Measurements from ENCODE around the gene SERPINA4. TPM values are rescaled to one million over a fixed set of nuclear protein-coding genes. Genes with fewer than 3 reads are reported as not detected.
A peak's percentile ranks its signal among the peaks of the same experiment; 100 is the strongest.

The SERPINA4 gene
- total and polyA plus RNA-seq, 2 donors (not counting 1 experiment from before 2014, with no cell fraction given), result not detected

DNA sequence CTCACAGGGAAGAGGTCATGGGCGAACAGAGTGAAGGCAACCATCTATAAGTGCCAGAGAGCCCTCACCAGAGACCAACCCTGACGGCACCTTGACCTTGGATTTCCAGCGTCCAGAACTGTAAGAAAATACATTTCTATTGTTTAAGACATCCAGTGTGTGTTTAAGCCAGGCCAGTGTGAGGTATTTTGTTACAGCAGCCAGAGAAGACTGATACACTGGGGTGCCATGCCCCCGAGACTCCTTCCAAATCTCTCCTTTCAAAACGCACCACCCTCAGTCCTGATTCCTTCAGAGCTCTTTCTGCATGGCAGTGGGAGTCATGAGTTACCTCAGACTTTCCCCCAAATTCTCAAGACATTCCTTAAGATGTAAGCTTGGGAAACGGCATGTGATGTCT is 17.5 kb downstream of the SERPINA4 start:
- TF ChIP-seq, protein P1, sequence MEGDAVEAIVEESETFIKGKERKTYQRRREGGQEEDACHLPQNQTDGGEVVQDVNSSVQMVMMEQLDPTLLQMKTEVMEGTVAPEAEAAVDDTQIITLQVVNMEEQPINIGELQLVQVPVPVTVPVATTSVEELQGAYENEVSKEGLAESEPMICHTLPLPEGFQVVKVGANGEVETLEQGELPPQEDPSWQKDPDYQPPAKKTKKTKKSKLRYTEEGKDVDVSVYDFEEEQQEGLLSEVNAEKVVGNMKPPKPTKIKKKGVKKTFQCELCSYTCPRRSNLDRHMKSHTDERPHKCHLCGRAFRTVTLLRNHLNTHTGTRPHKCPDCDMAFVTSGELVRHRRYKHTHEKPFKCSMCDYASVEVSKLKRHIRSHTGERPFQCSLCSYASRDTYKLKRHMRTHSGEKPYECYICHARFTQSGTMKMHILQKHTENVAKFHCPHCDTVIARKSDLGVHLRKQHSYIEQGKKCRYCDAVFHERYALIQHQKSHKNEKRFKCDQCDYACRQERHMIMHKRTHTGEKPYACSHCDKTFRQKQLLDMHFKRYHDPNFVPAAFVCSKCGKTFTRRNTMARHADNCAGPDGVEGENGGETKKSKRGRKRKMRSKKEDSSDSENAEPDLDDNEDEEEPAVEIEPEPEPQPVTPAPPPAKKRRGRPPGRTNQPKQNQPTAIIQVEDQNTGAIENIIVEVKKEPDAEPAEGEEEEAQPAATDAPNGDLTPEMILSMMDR (conservative IDR thresholded peaks at IDR 0.05 in 1 of 2, IDR thresholded peaks at IDR 0.05 in 1 of 2; ENCODE audit: low read depth in 1 of 2, low read length in 2 of 2), result no peak
- no peak for TF ChIP-seq EZH2 (IDR thresholded peaks at IDR 0.05; ENCODE audit: low read length, missing control alignments)
- Histone ChIP-seq H2AFZ (ENCODE audit: low read length) (no peak overlapping the region), H3K9ac (ENCODE audit: insufficient read depth, low read length) (no peak overlapping the region), H3K79me2 (ENCODE audit: control insufficient read depth, insufficient read depth, low read length) (no peaks in the 10 kb centered on the region), H3K4me3 (replicated peaks in 1 of 4; ENCODE audit: control extremely low read depth in 1 of 4, insufficient read depth in 1 of 4, low read depth in 3 of 4, low read length in 4 of 4) (no peak overlapping the region), H3K4me2 (ENCODE audit: extremely low read depth, insufficient read depth, low read length) (no peak overlapping the region), H3K4me1 (ENCODE audit: control insufficient read depth, extremely low read depth, insufficient read depth, low read length) (no peaks in the 10 kb centered on the region), H3K27me3 (ENCODE audit: control insufficient read depth, insufficient read depth, low read length) (no peaks in the 10 kb centered on the region), H3K9me3 (ENCODE audit: control insufficient read depth, insufficient read depth, low read depth, low read length) (no peaks in the 10 kb centered on the region), H3K36me3 (ENCODE audit: control insufficient read depth, insufficient read depth, low read length) (no peaks in the 10 kb centered on the region), H3K27ac (ENCODE audit: insufficient read depth, low read length) (no peak overlapping the region), H4K20me1 (ENCODE audit: control insufficient read depth, extremely low read depth, insufficient read depth, low read length) (no peaks in the 10 kb centered on the region)
- DNase-seq (ENCODE audit: low read depth in 2 of 2), result no peak

- no peak within 1 kb of the TSS for H3K9ac ChIP-seq (ENCODE audit: insufficient read depth, low read length)
- H2AFZ ChIP-seq (ENCODE audit: low read length), result no peak within 1 kb of the TSS
- H3K36me3 ChIP-seq (ENCODE audit: control insufficient read depth, insufficient read depth, low read length), result no peaks in the 10 kb centered on the region
Measured at GRCh38 chr14:94581127-94581999, 20.1 kb downstream of the SERPINA4 start, which contains the start of gene SERPINA5. SERPINA5 (plus strand) TSS chr14:94581426; CDS start chr14:94587363, 5,937 bp downstream.

DNA sequence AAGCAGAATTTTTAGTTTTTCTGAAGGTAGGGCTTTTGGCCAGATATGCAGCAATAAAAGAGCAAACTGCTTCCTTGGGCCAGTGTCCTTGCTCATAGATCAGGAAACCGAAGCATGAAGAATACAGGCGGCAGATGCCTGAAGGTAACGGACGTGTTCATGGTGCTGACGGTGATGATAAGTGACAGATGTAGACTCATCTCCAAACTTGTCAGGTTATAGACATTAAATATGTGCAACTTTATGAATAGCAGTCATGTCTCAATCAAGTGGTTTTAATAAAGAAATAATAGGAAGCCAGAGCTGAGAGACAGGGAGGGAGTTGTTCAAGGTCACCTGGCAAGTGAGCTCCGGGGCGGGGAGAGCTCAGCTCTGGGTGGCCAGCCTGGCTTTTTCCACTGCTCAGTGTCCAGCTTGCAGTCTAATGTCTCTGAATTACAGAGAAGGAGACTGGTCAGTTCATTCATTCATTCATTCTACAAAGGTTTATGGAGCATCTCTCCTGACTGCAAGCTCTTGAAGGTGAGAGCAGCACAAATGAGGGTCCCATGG is 21.0 kb downstream of the SERPINA4 start:
- Histone ChIP-seq H3K4me3 (replicated peaks in 1 of 4; ENCODE audit: control extremely low read depth in 1 of 4, insufficient read depth in 1 of 4, low read depth in 3 of 4, low read length in 4 of 4) (no peak overlapping the region), H3K27ac (ENCODE audit: insufficient read depth, low read length) (no peak overlapping the region), H3K79me2 (ENCODE audit: control insufficient read depth, insufficient read depth, low read length) (no peaks in the 10 kb centered on the region), H3K4me1 (ENCODE audit: control insufficient read depth, extremely low read depth, insufficient read depth, low read length) (no peaks in the 10 kb centered on the region), H3K36me3 (ENCODE audit: control insufficient read depth, insufficient read depth, low read length) (no peaks in the 10 kb centered on the region), H4K20me1 (ENCODE audit: control insufficient read depth, extremely low read depth, insufficient read depth, low read length) (no peaks in the 10 kb centered on the region), H3K4me2 (ENCODE audit: extremely low read depth, insufficient read depth, low read length) (no peak overlapping the region), H3K27me3 (ENCODE audit: control insufficient read depth, insufficient read depth, low read length) (no peaks in the 10 kb centered on the region), H2AFZ (ENCODE audit: low read length) (no peak overlapping the region), H3K9me3 (ENCODE audit: control insufficient read depth, insufficient read depth, low read depth, low read length) (no peaks in the 10 kb centered on the region), H3K9ac (ENCODE audit: insufficient read depth, low read length) (no peak overlapping the region)
- no peak for DNase-seq (ENCODE audit: low read depth in 2 of 2)
- TF ChIP-seq, protein P1 (conservative IDR thresholded peaks at IDR 0.05 in 1 of 2, IDR thresholded peaks at IDR 0.05 in 1 of 2; ENCODE audit: low read depth in 1 of 2, low read length in 2 of 2), result no peak
- no peak for TF ChIP-seq EZH2 (IDR thresholded peaks at IDR 0.05; ENCODE audit: low read length, missing control alignments)

More at GRCh38 chr14:94581127-94581999, 20.1 kb downstream of the SERPINA4 start, which contains the start of gene SERPINA5:
- Histone ChIP-seq H3K79me2 (ENCODE audit: control insufficient read depth, insufficient read depth, low read length) (no peaks in the 10 kb centered on the region), H3K4me2 (ENCODE audit: extremely low read depth, insufficient read depth, low read length) (no peak within 1 kb of the TSS), H4K20me1 (ENCODE audit: control insufficient read depth, extremely low read depth, insufficient read depth, low read length) (no peaks in the 10 kb centered on the region), H3K4me3 (replicated peaks in 1 of 4; ENCODE audit: control extremely low read depth in 1 of 4, insufficient read depth in 1 of 4, low read depth in 3 of 4, low read length in 4 of 4) (no peak within 1 kb of the TSS), H3K4me1 (ENCODE audit: control insufficient read depth, extremely low read depth, insufficient read depth, low read length) (no peaks in the 10 kb centered on the region), H3K27me3 (ENCODE audit: control insufficient read depth, insufficient read depth, low read length) (no peaks in the 10 kb centered on the region), H3K9me3 (ENCODE audit: control insufficient read depth, insufficient read depth, low read depth, low read length) (no peaks in the 10 kb centered on the region), H3K27ac (ENCODE audit: insufficient read depth, low read length) (no peak within 1 kb of the TSS)
- DNase-seq (ENCODE audit: low read depth in 2 of 2), result peak in 1 of 2 donors; percentile 28
- TF ChIP-seq, protein P1 (conservative IDR thresholded peaks at IDR 0.05 in 1 of 2, IDR thresholded peaks at IDR 0.05 in 1 of 2; ENCODE audit: low read depth in 1 of 2, low read length in 2 of 2), result no peak
- no peak for TF ChIP-seq EZH2 (IDR thresholded peaks at IDR 0.05; ENCODE audit: low read length, missing control alignments)

Measured in fibroblast of lung (primary cell).